Hypothalamus (tissue), 51 donors: Measurements from ENCODE around the gene SGIP1.

Experiments
- DNase-seq, 51 donors: peaks; one replicate each; lab custom pipeline; 2025; lab: John Stamatoyannopoulos, UW

The SGIP1 gene

DNA sequence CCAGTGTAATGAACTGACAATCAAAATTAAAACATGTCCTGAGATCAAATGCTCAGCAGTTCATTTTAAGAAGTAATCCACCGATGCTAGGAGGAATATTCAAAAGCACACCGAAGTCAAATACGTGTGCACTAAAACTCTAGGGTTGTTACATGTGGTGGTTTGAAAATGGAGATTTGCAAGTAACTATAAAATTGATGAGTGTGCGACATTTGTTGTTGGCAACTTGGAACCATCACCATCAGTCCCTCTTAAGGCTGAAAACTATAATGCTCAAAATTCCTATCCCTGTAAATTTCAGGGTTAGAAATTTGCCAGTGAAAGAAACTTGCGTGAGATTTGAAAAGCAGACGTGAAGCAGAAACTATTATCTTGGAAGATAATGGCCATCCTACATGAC is 13.3 kb upstream of the SGIP1 start:
- no peak for DNase-seq

DNA sequence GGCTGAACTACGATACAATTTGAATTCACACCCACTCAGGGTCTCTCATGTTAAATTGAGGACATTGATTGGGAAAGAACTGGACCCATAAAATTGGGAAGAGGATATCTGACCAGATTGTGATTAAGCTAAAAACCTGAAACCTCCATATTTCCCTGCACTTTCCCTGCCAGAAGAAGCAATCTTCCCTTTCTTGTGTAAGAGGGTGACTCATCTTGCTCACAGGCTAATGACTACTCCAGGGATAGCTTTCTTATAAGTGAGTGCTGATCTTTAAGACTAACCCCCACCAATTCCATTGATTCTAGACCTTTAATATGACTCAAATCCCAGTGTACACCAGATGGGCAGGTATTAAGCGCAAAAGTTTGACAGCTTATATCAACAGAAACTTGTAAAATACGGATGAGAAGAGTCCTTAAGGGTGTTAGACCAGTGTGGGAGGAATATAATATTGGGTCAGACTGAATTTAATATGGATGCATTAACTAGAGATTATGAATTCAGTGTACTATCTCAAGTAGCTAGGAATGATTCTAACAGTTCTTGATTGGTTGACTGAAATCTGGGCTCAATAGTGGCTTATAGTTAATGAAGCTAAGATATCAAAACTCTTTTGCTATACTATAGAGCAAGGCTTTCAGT is 12.1 kb upstream of the SGIP1 start:
- no peak for DNase-seq

DNA sequence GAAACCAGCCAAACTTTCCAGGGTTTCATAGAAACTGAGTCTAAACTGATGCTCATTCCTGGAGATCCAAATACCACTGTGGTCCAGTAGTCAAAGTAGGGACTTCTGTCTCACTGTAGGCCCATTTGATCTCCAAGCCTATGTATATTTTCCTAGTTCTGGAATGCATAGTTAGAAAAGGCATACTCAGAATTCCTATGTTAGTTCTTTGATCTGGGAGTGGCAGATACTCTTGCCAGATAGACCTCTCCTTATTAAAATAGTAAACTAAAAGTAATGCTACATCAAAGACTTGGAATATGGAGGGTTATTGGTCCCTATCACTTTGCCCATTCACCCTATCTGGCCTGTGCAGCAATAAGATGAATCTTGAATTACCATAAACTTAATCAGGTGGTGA is 10.4 kb upstream of the SGIP1 start:
- no peak for DNase-seq

DNA sequence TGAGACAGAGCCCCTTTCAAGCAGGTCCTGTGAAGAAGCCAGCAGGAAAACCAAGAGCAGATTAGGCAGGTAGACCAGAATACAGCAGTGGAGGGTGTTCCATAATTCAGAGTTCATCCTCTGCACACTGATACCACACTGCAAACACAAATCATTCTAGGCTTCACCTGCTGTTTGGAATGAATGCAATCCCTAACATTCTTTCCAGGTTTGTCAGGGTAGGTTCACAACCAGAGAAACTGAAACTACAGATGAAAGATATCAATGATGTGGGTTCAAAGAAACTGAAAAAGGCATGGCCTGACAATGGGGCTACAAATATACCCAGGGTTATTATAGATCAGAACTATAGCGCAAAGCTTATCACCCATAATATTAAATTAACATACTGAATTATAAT is 8.9 kb upstream of the SGIP1 start:
- no peak for DNase-seq

DNA sequence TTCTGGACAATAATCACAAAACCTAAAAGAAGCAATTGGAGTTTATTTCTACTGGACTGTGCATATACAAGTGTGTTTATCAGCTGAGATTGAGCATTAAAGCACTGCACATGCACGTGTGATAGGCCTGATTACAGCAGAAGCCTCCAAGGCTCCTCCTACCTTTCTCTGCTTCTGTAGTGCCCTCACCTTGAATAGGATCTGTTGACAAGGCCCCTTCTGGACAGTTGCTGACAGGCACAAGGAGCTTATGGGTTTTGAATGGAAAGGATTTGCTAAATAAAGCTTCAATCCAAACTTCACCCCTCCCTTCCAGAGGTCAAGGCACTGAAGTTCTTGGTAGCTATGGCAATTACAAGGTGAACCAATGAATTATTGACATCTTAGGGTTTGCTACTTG is 7.9 kb upstream of the SGIP1 start:
- DNase-seq, result no peak

DNA sequence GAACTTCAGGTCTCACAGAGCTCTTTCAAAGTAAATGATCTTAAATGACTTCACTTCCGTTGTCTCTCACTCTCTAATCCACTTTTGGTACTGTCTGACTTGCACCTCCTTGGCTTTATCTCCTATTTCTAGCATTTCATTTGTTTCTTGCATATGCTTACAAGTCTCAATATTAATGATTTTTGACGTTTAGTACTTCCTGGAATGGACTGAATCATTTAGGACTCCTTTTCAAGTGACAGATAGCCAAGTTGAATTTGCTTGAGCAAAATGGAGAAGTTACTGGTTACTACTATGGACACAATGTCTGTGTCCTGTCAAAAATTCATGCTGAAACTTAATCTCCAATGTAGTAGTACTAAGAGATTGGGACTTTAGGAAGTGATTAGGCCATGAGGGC is 7.0 kb upstream of the SGIP1 start:
- DNase-seq, result no peak

DNA sequence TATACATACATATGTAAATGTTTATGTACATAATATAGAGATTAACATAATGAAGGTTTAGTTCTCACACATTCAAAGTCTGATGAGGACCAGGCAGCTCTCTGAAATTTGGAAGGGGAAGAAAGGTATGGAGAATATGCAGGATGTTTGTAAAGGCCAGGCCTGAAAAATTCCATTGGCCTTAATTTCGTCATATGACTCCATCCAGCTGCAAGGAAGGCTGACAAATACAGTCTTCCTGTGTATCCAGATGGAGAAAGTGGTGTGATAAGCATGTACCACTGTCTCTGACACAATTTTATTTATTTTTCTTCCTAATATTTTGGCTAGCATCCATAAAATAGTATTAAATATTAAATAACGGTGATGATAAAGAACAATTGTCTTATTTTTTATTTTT is 6.3 kb upstream of the SGIP1 start:
- DNase-seq, result no peak

DNA sequence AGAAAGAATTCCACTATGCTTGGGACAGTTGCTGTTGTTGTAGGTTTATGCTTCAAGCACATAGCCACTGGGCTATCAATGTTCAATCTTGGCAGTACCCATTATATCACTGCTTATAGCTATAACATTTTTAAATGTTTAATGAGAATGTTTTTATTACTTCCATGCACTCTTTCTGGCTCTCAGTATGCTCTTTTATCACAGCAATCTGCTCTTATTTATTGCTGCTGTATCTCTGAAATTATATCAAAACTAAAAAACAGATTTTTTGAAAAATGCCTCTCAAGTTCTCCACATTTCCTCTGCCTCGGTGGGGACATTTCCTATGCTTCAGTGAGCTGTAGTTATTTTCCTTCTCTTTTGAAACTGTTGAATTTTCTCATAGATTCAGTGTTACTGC is 5.4 kb upstream of the SGIP1 start:
- no peak for DNase-seq

DNA sequence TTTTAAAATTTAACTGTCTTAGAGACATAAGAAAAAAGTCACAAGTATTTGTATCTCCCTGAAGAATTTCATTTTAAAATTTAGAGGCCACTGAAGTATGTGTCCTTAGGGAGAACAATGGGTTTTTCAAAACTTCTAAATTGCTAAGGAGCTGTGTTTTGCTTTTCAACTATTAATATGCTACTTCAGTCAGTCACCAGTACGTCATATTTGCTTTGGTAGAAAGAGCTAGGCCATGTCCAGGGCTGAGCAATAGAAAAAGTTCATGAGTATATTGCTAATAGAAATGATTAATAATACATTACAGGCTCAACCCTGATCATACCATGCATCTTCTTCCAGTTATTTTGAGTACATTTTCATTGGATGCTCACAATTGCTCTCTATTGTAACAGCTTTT is 1.7 kb upstream of the SGIP1 start:
- no peak for DNase-seq

DNA sequence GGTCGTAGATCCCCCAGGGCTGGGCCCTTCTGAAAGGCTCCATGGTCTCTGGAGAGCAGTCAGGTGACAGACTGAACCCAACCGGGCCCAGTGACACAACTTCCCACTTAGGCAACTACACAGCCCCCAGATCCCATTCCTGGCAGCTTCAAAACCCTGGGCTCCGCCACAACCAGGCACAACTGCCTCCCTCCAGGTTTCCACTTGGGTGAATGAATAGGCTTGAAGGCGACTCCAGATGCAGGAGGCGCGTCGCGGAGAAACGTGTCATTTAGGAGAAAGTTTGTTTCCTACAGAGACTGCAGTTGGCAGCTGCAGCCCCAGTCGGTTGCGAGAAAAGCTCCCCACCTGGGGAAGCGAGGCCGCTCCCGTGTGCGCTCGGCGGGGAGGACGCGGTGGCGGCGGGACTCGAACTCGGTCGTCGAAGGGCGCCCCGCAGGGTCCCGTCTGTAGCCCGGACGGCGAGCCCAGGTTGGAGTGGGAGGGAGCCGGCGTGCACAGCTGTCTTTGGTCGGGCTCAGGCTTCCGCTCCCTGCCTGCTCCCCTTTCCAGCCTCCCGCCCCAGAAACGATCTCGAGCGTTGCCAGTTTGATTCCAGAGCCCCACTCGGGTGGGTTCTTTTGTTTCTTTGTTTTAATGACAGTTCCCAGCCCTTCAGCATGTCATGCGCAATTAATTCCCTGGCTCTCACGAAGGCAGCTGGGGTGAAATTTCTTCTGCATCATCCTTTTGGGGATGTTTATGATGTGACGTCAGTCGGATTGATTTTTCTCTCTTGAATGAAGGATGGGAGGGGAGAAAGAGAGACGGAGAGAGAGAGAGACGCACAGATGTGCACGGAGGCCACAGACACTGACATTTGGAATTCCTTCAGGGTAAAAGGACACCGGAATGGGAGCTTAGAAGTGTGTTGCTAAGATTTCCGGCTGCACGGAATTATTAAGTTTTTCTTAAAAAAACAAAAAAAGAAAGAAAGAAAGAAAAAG is 862 bp upstream of the SGIP1 start:
- peak in 28 of 51 donors; percentile 5 to 78 (median 28) for DNase-seq

DNA sequence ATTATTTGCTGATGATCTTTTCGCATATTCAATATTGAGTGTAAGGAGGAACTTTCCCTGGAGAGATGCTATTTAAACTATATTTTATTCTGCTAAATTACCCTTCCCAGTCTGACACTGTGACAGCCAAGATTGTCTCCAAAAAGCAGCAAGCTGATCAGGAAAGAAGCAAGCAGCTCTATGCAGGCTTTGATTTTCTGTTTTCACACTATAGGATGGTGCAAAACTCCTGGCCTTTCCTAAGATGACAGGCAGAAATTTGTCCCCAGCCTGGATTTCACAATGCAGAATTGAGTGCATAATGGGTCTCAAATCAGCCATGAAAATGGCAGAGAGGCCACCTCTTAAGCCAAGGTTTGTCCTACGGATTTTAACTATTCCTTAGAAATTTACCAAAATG is 1.1 kb downstream of the SGIP1 start:
- peak in 3 of 51 donors; percentile 2 to 68 (median 45) for DNase-seq

DNA sequence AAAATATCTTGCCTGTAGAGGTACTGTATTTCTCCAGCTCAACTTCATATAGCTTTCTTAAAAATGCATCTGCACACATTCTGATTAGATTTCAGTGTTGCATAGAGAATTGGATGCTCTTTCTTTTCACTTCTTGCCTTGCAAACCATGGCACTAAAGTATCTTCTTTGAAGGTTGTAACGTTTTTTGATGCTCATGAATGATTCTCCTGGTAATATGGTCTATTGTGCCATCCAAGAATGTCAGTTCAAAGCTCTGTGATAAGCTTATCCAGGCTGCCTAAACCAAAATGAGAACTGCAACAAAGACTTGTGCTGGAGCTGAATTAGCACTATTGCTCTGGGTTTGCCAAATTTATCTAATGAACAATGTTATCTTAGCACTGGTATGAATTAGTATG is 1.9 kb downstream of the SGIP1 start:
- DNase-seq, result peak in 1 of 51 donors; percentile 47

DNA sequence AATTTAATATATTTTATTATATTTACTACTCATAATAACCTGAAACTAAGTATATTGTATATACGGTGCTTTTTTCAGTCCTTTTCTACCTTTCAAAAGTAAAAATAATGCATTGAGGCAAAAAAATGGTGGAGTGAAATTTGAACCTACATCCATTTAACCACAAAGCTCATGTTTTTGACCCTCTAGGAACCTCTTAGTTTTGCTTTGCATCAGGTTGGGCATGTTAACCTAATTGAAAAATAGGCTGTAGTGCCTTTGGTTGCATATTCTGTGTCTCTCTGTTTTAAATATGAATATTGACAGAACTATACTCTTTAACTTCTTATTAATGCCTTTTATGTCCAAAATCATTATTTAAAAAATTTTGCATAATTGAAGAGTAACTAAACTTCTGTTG is 3.8 kb downstream of the SGIP1 start:
- DNase-seq, result no peak

DNA sequence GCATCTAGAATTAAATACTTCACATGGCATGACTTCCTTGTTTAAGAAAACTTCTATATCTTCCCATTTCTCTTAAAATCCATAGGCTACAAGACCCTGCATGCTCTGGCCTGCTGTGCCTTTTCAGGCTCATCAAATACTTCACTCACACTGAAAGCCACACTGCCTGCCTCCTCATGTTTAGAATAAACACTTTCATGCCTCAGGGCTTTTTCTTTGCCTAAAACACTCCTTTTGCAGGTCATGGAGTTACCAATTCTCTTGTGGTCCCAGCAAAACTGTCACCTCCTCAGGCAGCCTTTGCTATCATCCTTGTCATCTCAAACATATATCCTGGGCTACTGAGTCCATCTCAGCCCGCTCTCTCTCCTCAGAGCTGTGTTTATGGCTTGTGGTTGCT is 5.5 kb downstream of the SGIP1 start:
- no peak for DNase-seq

DNA sequence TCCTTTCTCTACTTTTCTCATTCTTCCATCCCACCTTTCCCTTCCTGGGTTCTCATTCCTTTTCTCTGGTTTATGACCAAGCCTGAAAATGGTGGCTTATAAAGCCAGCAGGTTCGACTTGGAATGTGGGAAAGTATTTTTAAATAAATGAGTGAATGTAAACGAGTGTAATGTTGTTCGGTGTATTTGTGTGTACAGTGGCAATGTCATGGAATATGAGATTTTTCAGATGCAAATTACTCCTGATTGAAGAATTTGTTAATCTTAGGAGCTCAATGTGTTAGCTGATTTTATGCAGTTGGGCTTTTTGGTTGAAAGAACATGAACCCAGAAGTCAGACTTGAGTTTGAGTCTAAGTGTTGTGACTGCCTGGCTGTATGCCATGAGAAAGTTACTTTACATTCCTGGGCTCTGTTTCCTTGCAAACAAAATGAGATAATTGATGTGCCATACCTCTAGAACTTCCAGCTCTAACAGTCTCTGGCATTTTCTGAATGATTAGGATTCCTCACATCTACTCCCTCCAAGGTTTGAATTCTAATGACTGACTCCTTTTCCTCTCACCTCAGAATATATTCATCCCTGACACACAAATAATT is 6.6 kb downstream of the SGIP1 start:
- no peak for DNase-seq

DNA sequence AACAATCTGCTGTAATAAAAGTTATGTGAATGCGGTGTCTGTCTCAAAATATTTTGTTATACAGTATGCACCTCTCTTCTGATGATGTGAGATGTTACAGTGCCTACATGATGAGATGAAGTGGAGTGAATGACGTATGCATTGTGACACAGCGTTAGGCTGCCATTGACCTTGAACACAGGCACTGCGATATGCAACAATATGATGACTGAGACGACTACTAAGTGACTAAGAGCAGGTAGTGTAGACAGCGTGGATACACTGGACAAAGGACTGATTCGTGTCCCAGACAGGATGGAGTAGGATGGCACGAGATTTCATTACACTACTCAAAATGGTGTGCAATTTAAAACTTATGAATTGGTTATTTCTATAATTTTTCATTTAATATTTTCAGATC is 8.4 kb downstream of the SGIP1 start:
- no peak for DNase-seq

DNA sequence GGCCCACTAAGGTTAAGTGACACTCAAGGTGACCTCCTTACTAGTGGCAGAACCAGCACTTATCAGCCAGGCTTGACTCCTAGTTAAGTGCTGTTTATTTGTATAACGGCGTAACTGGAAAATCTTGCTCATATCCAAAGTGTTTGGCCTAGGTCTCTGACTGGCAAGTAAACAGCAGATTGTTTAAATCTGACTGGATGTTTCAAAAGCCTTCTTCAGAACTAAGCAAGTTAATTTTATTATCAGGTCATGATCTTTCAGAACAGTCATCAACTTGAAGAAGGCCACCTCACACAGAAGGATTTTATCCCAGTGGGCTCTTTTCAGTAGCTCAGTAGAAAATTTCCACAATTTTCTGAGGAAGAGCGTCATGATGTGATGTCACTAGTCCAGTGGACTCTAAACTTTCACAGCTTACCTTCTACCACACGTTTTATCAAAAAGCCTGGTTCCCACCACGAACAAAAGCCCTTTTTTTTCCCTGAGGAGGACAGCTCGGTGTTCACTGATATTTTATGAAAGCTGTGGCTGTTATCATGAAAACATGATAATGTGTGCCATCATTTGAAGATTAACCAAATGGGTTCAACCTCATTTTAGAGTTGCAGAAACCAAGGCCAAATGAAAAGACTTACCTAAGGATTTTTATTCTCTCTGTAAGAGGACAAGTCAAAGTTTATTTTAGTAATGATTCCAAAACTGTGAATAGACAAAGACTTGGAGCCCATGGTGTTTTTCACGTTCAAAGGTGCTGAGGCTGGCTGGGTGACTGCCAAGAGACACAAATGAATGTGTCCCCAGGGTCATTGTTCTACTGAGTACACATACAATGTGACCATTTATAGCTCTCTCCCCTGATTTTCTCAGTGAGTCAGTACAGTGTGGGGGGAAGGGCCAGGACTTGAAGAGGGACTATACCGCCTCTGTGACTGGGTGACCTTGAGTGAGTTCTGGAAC is 9.1 kb downstream of the SGIP1 start:
- DNase-seq, result peak in 37 of 51 donors; percentile 1 to 84 (median 48)

DNA sequence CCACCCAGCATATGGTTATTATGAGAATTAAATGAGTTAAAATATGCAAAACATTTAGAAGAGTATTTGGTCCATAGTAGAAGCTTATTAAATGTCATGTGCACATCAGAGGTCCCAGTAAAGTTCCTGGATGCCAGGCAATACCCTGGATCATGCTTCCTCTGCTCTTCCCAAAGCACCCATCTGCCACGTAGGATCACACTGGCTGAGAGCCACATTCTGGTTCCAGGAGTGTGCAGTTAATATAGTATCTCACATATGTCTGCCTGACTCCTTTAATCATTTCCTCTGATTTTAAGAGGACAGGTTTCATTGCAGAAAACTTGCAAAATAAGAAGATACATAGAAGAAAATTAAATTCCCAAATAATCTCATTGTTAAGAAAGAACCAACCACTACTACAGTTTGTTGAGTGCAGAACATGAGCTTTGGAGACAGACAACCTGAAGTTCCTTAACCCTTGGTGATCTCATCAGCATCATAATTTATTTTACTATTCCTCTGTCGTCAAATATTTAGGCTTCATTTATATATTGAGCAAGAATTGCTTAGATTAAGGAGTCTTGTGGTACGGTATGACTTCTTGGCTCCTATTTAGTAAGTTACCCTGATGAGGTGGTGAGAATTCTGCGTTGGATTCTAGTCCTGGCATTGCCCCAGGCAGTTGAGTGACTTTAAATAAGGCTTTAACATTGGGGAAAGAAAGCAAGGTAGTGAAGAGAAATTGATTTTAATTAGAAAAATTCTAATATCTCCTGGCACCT is 12.3 kb downstream of the SGIP1 start:
- no peak for DNase-seq

DNA sequence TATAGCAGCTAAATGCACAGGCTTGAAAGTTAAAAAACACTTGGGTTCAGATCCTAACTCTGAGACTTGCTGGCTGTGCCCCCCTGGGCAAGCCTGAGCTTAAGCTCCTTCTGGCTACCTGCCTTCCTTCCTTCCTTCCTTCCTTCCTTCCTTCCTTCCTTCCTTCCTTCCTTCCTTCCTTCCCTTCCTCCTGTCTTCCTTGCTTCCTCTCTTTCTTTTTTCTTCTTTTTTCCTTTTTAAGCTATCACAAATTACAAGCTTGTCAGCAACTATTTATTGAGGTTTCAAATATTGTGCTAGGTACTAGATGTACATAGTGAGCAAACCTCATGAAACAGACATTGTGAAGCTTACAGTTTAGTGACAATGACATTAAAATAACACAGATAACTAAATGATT is 15.1 kb downstream of the SGIP1 start:
- DNase-seq, result no peak

DNA sequence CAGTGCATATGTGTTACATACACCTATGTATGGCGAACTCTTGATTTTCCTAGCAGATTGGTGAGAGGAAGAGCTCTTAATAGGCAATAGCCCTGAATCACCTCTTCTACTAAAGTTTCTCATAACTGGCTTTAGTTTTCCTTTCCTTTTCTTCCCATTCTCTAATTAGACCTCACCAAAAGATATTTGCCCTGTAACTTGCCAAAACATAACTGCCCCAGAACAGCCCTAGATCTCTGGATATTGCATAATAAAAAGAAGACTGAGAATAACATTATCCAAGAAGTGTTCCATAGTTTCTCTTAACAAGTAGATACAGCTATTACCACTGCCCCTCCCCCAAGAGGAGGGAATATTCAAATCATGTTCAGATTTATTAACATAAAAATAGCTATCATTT is 16.3 kb downstream of the SGIP1 start:
- DNase-seq, result no peak
